GM23338 (cell line): Measurements from ENCODE around the gene EXOC6. TPM values are rescaled to one million over a fixed set of nuclear protein-coding genes. Genes with fewer than 3 reads are reported as not detected.

Experiments used
- ATAC-seq: fragments of 200-7000 bp; cut with Tn5 transposase; 3 replicates; pipeline ENCODE4 v1.9.1; 2020
- DNase-seq: peaks from one replicate; pipeline ENCODE4 v3.0.0-alpha.2; 2015; ENCODE audit warnings: low spot score
- H2AFZ ChIP-seq: fragments of 200-600 bp; sonication (generic); 2 replicates; pipeline ENCODE4 v1.8.0; 2016; ENCODE audit warnings: antibody characterized with exemption, mild to moderate bottlenecking, moderate library complexity
- H3F3A ChIP-seq: fragments of 200-600 bp; sonication (generic); replicated peaks from 2 replicates; pipeline ENCODE4 v1.8.0; 2017; ENCODE audit warnings: antibody characterized with exemption, mixed run types, low read depth
- H3K27ac ChIP-seq: fragments of 200-600 bp; sonication (generic); 2 replicates; pipeline ENCODE4 v1.6.1; 2016; ENCODE audit warnings: low read depth
- H3K27me3 ChIP-seq: fragments of 200-600 bp; sonication (generic); 2 replicates; pipeline ENCODE4 v1.8.0; 2016; ENCODE audit warnings: mild to moderate bottlenecking, mixed run types, moderate library complexity; ENCODE audit not compliant: insufficient read depth
- H3K36me3 ChIP-seq: fragments of 200-600 bp; sonication (generic); 2 replicates; pipeline ENCODE4 v1.8.0; 2016; ENCODE audit warnings: mild to moderate bottlenecking; ENCODE audit not compliant: insufficient read depth
- H3K4me1 ChIP-seq: fragments of 200-600 bp; sonication (generic); 2 replicates; pipeline ENCODE4 v1.8.0; 2016; ENCODE audit warnings: mild to moderate bottlenecking, moderate library complexity; ENCODE audit not compliant: insufficient read depth
- H3K4me2 ChIP-seq: fragments of 200-600 bp; sonication (generic); 2 replicates; pipeline ENCODE4 v1.7.1; 2017; ENCODE audit warnings: mixed run types
- H3K4me3 ChIP-seq: fragments of 200-600 bp; sonication (generic); 2 replicates; pipeline ENCODE4 v1.6.1; 2016; ENCODE audit warnings: mixed run types
- H3K79me2 ChIP-seq: fragments of 200-600 bp; sonication (generic); replicated peaks from 2 replicates; pipeline ENCODE4 v1.8.0; 2017; ENCODE audit warnings: mild to moderate bottlenecking; ENCODE audit not compliant: insufficient read depth
- H3K9me2 ChIP-seq: fragments of 200-600 bp; sonication (generic); 2 replicates; pipeline ENCODE4 v1.8.0; 2017; ENCODE audit not compliant: insufficient read depth
- H4K20me1 ChIP-seq: fragments of 200-600 bp; sonication (generic); replicated peaks from 2 replicates; pipeline ENCODE4 v1.8.0; 2017; ENCODE audit warnings: mild to moderate bottlenecking; ENCODE audit not compliant: insufficient read depth
- H3K27ac Mint-ChIP-seq: 2 replicates; pipeline ENCODE4 v1.8.0; 2020; ENCODE audit warnings: inconsistent platforms, mild to moderate bottlenecking, moderate library complexity, mixed read lengths
- H3K27me3 Mint-ChIP-seq: 3 replicates; pipeline ENCODE4 v1.8.0; 2022; ENCODE audit warnings: low read depth, mild to moderate bottlenecking, moderate library complexity, mixed read lengths, inconsistent platforms; ENCODE audit not compliant: insufficient read depth, poor library complexity
- H3K36me3 Mint-ChIP-seq: 3 replicates; pipeline ENCODE4 v1.8.0; 2021; ENCODE audit warnings: low read depth, mild to moderate bottlenecking, inconsistent platforms, moderate library complexity, mixed read lengths
- H3K4me1 Mint-ChIP-seq: 3 replicates; pipeline ENCODE4 v1.8.0; 2020; ENCODE audit warnings: mild to moderate bottlenecking, inconsistent platforms, mixed read lengths
- H3K4me3 Mint-ChIP-seq: 3 replicates; pipeline ENCODE4 v1.8.0; 2021; ENCODE audit warnings: moderate library complexity, mild to moderate bottlenecking, inconsistent platforms, mixed read lengths
- H3K9me3 Mint-ChIP-seq: 3 replicates; pipeline ENCODE4 v1.8.0; 2020; ENCODE audit warnings: moderate library complexity, mild to moderate bottlenecking, inconsistent platforms, mixed read lengths
- CTCF ChIP-seq, 2 experiments: fragments of 200-600 bp in 1 of 2; sonication (generic) in 1 of 2; conservative IDR thresholded peaks; 2 replicates each; pipeline versions ENCODE4 v1.5.1 to v1.6.1; 2016 to 2017; ENCODE audit warnings: antibody characterized with exemption in 2 of 2, low read depth in 2 of 2, mild to moderate bottlenecking in 2 of 2, moderate library complexity in 1 of 2
- EZH2phosphoT487 ChIP-seq: fragments of 200-600 bp; sonication (generic); IDR thresholded peaks from one replicate; pipeline ENCODE4 v1.8.1; 2018; ENCODE audit warnings: antibody characterized with exemption; ENCODE audit not compliant: unreplicated experiment
- NANOG ChIP-seq: IDR thresholded peaks from 2 replicates; pipeline ENCODE4 v1.6.1; 2016; ENCODE audit warnings: antibody characterized with exemption, borderline replicate concordance
- POLR2AphosphoS5 ChIP-seq: IDR thresholded peaks from 2 replicates; pipeline ENCODE4 v1.6.1; 2016; ENCODE audit warnings: antibody characterized with exemption, low read depth
- REST ChIP-seq: IDR thresholded peaks from one replicate; pipeline ENCODE4 v1.6.1; 2018; ENCODE audit warnings: antibody characterized with exemption; ENCODE audit not compliant: unreplicated experiment
- ZNF114 ChIP-seq: fragments of 250-450 bp; sonication (Bioruptor Pico); IDR thresholded peaks from 2 replicates; pipeline ENCODE4 v1.5.0; 2020; ENCODE audit warnings: mild to moderate bottlenecking, moderate library complexity
- ZNF462 ChIP-seq: fragments of 250-450 bp; sonication (Bioruptor Pico); IDR thresholded peaks from 2 replicates; pipeline ENCODE4 v1.5.0; 2020; ENCODE audit warnings: mild to moderate bottlenecking, moderate library complexity
- polyA plus RNA-seq: library from polyadenylated mRNA; unstranded; fragments of >200 nt; fragmentation: Nextera tagmentation; extraction: Ambion mirVana; gene quantifications from 2 replicates; pipeline ENCODE4 v1.2.1, GENCODE V29; 2016
- total RNA-seq: library from RNA; depleted of rRNA; stranded (reverse); fragments of >200 nt; shearing (Covaris generic); gene quantifications from 2 replicates; pipeline ENCODE4 v1.2.3, GENCODE V29; 2014

The EXOC6 gene
- total and polyA plus RNA-seq, 2 experiments from 2014 or later: 5.0 to 6.0 TPM

- Mint-ChIP-seq H3K27ac (no peak overlapping the region), H3K4me1 (peaks cover 39% of the 10 kb centered on the region), H3K9me3 (no peaks in the 10 kb centered on the region), H3K36me3 (no peaks in the 10 kb centered on the region), H3K4me3 (no peak overlapping the region), H3K27me3 (no peaks in the 10 kb centered on the region)
- Histone ChIP-seq H3F3A (no peaks in the 10 kb centered on the region), H2AFZ (no peak overlapping the region), H4K20me1 (no peaks in the 10 kb centered on the region), H3K4me1 (peaks cover 32% of the 10 kb centered on the region), H3K4me3 (no peak overlapping the region), H3K4me2 (no peak overlapping the region), H3K27me3 (no peaks in the 10 kb centered on the region), H3K36me3 (no peaks in the 10 kb centered on the region), H3K27ac (no peak overlapping the region), H3K79me2 (no peaks in the 10 kb centered on the region), H3K9me2 (no peaks in the 10 kb centered on the region)
- ATAC-seq (no peak), DNase-seq (no peak)
- TF ChIP-seq POLR2AphosphoS5: no peak
Measured at GRCh38 chr10:92991513-92991912, 143.2 kb downstream of the EXOC6 start.

GRCh38 chr10:92993699-92994272, 145.5 kb downstream of the EXOC6 start:
- peak overlapping the region; percentile 6 for H3K4me2 ChIP-seq
- H3K4me1 ChIP-seq: peaks cover 32% of the 10 kb centered on the region
- ATAC-seq: no peak
- H3K9me3 Mint-ChIP-seq: no peaks in the 10 kb centered on the region
- no peaks in the 10 kb centered on the region for H4K20me1 ChIP-seq
- H3K27ac Mint-ChIP-seq: peak overlapping the region; percentile 68; the same call in 1 of the 2 replicates
- H3K4me3 ChIP-seq: no peak overlapping the region
- no peaks in the 10 kb centered on the region for H3K79me2 ChIP-seq
- no peaks in the 10 kb centered on the region for H3K27me3 Mint-ChIP-seq
- H3K27me3 ChIP-seq: no peaks in the 10 kb centered on the region
- no peaks in the 10 kb centered on the region for H3F3A ChIP-seq
- H3K36me3 Mint-ChIP-seq: no peaks in the 10 kb centered on the region
- peaks cover 38% of the 10 kb centered on the region for H3K4me1 Mint-ChIP-seq
- H3K36me3 ChIP-seq: no peaks in the 10 kb centered on the region
- no peak for DNase-seq
- TF ChIP-seq EZH2phosphoT487: no peak
- TF ChIP-seq ZNF462 (CRISPR knock-in tag): no peak
- no peak for TF ChIP-seq REST
- no peak for TF ChIP-seq ZNF114
- no peak for TF ChIP-seq NANOG
- no peak for TF ChIP-seq CTCF (conservative IDR thresholded peaks at IDR 0.05; ENCODE audit: low read depth in 2 of 2)
- no peaks in the 10 kb centered on the region for H3K9me2 ChIP-seq
- H3K27ac ChIP-seq: no peak overlapping the region
- H2AFZ ChIP-seq: no peak overlapping the region
- H3K4me3 Mint-ChIP-seq: no peak overlapping the region
